GM19023 (cell line): ENCODE measurements around the gene RALGPS1.
"Not testable (repeated sequence)": the region's sequence is repeated elsewhere in the genome, so short reads cannot be mapped to it uniquely, and the experiment has no call there.

Source experiments
- ATAC-seq: cut with Tn5 transposase; IDR thresholded peaks from one replicate; pipeline ENCODE4 v1.9.1; 2021; ENCODE audit warnings: mild to moderate bottlenecking, moderate library complexity; ENCODE audit not compliant: unreplicated experiment

RALGPS1 gene

DNA sequence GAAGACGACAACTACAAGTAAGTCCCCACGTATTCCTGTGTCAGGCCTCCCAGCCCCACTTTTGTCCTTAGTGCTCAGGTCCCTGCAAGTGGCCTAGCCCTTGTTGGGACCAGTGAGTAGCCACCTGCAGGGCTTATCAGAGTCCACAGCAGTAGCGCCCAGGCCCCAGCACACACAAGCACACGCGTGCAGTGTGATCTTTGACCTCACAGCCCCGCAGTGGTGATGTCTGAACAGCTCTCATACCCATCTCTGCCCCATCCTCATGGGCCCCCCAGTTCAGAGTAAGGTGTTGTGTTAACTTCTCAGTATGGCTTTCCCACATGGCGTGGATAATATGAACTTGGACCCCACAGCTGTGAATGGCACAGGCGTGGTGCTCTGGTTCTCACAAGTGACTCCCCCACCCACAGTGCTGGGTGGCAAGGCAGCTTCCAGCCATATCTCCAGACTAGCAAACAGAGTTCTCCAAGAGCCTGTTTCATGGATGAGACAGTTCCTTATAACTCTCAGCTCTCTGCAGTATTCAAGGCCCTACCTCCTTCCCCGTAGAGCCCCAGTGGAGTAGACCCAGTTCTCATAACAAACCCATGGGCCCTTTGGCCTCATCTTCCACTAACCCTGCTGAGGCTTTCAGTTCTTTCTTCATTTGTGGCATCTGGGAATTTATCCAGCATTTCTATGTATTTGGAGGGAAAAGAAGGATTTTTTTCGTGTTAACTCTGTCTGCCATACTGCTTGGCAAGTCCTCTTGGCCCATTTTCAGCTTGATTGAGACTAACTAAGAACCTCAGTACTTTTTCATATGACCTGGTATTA lies 254.4 kb downstream of the RALGPS1 start:
- ATAC-seq: no peak

DNA sequence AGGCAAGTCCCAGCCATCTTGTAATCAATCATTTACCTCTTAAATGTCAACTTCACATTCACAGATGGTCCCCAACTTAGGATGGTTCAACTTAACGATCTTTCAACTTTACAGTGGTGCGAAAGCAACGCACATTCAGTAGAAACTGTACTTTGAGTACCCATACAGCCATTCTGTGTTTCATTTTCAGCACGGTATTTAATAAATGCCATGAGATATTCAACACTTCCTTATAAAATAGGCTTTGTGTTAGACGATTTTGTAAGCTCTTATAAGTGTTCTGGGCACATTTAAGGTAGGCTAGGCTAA lies 254.9 kb downstream of the RALGPS1 start:
- no peak for ATAC-seq

DNA sequence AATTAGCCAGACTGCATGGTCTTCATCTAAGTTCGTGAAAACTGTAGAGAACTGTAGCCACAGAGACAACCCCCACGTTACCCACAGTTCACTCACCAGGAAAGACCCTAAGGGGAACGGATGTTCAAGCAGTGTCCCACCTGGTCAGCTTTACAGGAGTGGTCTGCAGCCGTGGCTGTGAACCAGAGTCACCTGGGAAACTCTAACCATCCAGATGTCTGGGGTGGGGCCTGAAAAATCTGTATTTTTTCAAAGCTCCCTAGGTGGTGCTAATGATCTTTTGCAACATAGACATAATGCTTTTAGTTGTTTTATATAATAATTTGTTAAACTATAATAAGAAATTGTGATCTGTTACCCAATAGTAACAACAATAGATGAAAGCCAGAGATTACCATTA lies 255.5 kb downstream of the RALGPS1 start:
- ATAC-seq: no peak

DNA sequence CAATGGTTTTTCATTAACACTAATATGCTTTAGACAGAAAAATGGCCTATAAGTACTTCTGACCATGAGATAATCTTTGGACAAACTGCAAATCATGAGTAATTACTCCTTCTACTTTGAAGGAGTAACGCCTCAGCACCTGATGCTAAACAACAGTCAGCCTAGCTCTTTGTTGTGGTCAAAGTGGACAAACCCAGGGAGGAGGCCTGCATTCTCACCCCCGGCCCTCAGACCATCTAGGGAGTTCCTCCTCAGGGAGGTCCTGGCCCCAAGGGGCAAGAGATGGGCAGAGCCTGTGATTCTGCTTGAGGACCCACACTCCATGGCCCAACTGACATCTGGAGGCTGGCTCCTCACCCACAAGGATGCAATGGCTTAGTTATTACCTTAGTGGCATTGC lies 256.1 kb downstream of the RALGPS1 start:
- no peak for ATAC-seq

DNA sequence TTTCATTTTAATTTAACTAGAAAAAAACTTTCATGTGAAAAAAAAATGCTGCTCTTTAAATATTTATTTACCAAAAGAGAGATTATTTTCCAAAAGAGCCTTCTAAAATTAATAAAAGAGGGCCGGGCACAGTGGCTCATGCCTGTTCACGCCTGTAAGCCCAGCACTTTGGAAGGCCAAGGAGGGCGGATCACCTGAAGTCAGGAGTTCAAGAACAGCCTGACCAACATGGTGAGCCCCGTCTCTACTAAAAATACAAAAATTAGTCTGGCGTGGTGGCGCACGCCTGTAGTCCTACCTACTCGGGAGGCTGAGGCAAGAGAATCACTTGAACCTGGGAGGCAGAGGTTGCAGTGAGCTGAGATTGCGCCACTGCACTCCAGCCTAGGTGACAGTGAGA lies 256.8 kb downstream of the RALGPS1 start:
- ATAC-seq: not testable (repeated sequence)

DNA sequence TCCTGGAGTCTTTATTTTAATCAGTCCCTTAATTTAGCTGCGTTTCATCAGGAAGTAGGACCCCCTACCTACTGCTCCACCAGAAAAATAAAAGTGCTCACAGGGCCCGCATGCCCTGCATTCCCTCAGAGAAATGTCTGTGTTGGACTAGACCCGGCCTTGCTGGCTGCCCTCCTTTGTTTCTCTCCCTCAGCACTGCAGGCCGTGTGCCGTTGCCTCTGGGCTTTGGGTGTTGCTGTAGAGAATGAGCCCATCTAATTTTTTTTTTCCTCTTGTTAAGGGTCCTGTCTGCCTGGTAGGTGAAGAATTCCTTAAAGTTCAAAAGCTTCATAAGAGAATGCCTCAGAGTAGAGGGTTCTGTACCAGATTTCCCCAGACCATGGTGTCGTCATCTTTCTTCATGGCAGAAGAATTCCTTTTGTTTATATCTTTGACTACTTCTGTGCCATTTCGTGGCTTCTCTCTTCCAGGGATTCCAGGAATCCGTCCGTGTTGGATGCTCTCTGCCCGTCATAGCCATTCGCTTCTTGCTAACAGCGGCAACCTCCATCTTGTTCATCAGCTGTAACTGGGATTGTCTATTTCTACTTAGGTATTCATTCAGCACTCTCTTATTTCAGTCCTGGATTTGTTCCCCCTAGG lies 257.6 kb downstream of the RALGPS1 start:
- no peak for ATAC-seq

DNA sequence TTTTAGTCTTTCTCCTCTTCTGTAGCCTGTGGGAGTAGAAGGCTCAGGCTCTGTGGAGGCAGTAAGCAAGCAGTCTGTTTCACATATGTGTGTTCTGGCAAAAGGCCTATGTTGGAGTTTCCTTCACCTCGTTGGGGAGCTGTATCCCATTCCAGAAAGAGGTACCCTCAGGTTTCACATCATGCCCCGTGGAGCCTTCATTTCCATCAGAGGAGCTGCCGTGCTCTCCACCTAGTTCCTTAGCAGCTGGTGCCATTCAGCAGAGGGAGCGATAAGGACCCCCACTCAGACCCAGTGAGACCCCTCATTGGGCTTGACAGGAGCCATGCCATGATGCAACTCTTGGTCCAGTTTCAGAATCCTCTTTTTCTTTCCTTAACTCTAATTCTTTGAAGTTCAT lies 258.5 kb downstream of the RALGPS1 start:
- ATAC-seq: no peak

DNA sequence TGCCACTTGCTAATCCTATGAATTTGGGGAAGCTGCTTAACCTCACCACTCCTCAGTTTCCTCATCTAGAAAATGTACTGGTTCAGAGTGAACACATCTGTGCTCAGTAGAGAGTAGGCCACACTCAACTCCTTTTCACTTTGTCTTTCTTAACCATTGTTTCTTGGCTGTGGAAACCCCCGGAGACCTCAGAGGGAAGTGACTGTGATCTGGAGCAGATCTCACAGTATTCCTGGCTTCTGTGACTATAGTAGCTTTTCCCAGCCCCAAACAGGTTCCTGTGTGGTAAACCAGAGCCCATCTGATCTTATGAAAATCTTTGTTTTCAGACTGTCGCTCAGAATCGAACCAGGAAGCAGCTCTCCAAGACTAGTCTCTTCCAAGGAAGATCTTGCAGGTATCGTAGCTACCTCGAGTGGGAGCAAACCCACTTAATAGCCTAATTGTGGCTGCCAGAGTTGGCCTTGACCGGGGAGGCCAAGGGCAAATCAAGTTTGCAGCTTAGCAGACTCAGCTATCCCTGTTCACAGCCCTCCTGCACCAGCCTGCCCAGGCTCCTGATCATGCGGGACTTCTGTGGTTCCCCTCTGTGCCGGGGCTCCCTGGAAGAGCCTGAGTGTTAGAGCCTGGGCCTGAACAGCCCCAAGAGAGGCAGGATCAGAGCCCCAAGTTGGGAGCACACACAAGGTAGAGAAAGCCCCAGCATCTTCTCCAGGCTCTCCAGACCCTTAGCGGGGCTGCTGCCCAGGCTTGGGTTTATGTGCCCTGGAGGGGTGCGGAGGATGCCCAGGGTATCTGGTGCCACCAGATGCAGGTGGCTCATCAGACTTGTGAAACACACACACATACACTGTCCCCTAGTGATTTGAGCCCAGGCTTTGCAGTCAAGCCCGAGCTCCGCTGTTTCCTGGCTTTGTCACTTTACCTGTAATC lies 260.1 kb downstream of the RALGPS1 start:
- no peak for ATAC-seq

DNA sequence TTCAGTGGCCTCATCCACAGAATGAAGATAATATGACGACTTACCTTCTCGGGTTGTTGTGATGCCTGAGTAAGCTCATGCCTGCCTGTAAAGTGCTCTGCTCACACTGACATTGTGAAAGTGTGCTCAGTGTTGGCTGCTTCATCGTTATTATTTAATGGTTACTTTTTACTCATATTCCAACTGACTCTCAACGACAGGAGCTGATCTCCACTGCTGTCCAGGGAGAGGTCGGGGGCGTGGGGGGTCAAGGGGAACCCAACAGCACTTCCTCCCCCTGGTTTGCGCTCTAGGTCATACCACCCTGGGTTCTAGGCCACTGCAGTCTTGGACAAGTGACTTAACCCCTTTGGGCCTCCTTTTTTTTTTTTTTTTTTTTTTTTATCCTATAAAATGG lies 260.7 kb downstream of the RALGPS1 start:
- ATAC-seq: no peak

DNA sequence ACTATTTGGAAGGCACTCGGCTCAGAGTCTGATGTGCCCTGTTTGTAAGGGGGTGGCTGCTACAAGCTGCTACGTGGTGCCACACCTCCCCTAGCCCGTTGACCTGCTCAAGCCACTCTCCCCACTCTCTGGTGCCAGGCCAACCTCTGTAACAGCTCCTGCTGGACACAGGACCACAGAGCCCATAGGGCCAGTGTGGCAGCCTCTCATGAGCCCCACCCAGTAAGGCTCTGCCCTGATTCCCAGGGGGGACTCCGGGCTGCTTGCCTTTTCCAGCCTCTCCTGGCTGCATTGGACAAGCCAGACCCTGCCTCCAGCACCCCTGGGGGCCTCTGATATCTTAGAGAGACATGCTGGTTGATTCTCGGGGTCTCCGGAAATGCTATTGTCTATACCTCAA lies 261.2 kb downstream of the RALGPS1 start:
- no peak for ATAC-seq

DNA sequence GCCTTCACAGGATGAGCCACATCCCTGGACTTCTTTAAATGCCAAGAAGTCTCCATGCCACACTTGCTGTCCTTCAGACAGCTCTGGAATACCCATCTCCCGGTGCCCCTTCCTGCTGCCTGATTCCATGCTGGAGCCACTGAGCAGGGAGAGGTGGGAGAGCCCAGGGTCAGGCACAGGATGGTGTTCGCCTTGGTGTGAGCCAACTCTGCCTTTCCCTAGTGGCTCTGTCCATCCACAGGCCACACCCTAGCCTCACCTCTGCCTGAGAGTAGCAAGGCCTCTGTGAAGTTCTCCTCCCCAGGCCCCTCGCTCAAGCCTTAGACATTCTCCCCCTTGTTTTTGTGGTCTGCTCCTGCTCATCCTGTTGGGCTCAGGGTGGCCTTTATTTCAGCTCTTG lies 262.0 kb downstream of the RALGPS1 start:
- no peak for ATAC-seq

DNA sequence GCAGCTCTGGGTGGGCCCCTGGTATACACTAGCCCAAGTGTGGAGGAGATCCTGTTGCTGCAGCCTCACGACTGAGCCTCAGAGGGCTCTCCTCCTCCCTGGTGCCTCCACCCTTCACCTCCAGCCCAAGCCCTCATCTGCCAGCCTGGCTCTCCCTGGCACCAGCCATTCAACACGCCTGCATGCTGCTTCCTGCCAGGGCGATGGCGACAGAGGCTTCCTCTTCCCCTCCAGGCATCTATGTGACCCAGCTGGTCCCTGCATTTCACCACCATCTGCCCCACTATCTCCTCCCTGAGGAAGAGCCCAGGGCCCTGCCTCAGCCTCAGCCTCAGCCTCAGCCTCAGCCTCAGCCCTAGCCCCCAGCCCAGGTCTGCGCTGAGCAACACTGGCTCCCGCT lies 262.6 kb downstream of the RALGPS1 start:
- ATAC-seq: no peak

DNA sequence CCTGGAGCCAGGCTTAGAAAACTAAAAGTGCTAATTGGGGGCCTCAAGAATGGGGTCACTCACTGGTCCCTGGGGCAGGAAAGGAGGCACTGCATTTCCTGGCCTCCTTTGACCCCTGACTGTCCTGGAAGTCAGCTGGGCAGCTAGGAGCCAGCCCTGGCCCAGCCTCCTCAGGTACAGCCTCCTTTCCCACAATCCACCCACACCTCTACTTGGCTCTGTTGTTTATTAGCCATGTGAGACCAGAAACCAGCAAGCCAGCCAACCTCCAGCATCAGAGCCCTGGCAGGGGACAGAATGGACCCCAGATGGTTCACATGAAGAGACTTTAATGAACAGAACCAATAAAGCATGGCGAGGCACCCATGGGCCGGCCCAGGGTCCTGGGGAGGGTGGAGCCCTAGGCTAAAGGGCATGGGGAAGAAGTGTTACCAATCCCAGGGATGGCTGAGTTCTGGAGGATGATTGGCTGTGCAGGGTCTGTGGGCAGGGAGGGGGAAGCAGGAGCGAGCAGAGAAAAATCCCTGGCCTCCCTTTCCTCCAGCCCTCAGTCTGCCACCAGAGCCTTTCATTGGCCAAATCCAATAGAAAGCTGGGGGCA lies 263.2 kb downstream of the RALGPS1 start:
- ATAC-seq: no peak

DNA sequence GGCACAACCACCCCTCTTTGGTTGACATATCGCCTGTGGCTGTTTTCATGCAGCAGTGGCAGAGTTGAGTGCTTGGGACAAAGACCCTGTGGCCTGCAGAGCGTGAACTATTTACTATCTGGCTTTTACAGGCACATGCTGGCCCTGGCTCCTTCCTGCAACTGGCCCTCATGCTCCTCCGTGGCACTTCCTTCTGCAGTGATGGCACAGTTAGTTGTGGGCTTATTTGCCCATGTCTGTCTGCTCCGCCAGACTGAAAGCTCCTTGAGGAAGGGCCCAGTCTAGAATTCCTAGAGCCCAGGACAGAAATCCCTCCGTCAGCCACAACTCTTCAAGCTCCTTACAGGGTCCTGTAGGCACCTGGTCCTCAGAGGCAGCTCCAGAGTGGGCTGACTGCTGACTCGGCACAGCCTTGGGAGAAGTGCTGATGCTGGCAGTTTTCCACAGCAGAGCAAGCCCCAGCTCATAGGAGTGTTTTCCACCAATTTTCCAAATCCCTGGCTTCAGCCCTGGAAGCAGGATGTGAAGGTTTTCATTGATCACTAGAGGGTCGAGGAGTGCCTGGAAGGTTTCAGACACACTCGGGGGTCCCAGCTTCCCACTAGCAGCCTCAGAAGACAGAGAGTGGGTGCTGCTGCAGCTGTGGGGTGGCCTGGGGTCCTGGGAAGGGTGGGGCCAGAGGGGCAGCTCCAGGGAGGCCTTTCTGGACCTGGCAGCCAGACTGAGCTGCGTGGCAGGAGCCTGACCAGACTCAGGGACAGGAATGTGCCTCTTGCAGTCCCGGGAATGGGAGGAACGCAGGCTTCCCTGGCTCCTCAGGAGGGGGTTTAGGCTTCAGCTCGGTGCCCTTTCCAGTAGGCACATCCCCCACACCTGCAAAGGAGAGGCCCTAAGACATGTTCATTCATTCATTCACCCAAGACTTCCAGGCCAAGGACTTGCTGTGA lies 264.4 kb downstream of the RALGPS1 start:
- ATAC-seq: no peak

DNA sequence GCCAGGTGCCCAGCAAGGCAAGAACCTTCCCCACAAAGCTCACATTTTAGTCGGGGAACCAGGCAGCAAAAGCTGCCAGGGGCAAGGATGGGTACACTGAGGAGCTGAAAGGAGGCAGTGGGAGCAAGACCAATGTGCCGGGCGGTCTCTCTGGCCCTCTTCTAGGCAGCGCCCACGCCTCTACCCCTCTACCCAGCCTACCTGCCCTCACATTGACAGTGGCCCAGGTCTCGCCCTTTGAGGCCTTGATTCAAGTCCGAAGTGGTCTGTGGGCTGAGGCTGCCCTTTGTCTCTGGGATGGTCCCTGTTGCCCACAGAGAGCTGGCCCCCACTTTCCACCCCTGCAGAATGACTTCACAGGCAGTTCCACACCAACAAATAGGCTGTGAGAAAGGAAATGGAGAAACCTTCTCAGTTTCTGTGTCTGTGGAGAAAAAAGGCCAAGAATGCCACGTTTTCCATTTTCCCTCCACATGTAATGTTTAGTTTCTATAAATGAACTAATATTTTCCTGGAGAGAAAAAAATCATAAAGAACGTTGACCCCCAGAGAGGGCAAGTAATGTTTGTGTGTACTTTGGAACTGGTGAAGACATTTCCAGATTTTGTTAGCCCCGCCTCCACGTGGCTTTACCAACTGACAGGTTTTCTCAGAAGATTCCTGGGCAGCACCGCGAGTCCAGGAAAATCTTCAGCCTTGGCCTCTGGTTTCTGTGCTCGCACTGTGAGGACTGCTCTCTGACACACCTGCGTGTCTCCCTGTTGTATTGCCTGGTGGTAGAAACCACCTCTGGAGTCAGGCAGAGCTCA lies 265.3 kb downstream of the RALGPS1 start:
- no peak for ATAC-seq

DNA sequence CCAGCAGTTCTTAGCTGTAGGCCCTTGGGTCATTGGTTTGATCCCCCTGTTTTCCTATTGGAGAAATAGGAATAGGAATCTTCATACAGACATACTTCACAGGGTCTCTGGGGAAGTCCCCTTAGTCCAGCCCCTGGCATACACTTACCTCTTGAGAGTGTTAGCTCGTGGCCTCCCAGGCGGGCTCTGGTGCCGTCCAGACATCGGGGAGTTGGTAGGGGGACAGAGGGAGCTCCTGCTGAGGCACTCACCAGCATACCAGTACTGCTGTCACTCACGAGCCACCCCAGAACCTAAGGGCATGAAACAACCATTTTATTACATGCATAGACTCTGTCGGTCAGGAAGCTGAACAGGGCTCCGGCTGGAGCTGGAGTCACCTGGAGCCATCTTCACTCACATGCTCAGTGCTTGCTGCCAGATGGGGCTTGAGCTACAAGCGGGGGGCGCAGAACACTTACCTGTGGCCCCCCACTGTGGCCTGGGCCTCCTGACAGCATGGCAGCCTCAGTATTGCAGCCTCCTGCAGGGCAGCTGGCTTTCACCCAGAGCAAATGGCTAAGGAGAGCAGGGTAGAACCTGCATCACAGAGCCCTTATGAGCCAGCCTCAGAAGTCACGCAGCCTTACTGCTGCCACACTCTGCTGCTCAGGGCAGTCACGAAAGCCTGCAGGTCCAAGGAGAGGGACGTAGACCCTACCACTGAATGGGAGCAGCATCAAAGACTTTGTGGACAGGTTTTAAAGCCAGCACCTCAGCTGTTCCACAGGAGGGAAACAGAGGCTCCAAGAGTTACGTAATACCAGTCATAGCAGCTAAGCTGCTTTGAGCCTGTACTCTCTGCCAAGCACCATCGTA lies 266.1 kb downstream of the RALGPS1 start:
- ATAC-seq: no peak

DNA sequence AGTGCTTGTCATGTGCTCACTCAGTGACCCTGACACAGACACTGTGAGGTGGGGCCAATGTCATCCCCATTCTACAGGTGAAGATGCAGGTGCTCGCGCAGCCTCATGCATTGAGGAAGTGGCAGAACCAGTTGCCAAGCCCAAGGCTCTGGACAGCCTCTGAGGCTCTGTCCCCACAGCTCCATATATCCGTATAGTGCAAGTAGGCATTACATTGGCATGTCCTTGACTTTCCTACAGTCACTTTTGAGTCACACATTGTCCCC lies 266.7 kb downstream of the RALGPS1 start:
- ATAC-seq: no peak

DNA sequence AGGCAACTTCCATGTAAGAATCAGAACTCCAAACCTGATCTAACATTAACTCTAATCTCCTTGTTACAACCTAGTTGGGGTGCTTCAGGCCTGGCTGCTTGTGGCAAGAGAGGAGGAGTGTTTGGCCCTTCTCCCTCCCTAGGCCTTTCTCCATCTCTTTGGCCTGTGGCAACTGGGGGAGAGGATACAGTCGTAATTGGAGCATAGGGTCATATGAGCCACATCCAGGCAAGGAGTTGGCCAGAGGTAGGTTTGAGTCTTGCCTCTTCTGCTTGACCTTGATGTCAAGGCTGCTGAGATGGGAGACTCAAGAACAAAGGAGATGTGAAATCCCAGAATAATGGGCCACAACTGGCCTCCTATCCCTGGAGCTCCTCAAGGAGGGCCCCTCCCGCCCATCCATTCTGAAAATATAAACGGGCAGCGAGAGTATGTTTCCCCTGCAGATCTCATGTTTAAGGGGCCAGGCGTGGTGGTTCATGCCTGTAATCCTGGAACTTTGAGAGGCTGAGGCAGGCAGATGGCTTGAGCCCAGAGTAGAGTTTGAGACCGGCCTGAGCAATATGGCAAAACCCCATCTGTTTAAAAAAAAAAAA lies 267.1 kb downstream of the RALGPS1 start:
- no peak for ATAC-seq
